Activated CD8-positive, alpha-beta memory T cell treated with anti-CD3 and anti-CD28 coated beads for 48 hours (primary cell): ENCODE data around the gene TSPAN2.
"Not testable (repeated sequence)": the region's sequence is repeated elsewhere in the genome, so short reads cannot be mapped to it uniquely, and the experiment has no call there.

ENCODE experiments used
- DNase-seq, 3 experiments: peaks; one replicate each; pipeline ENCODE4 v3.0.0-alpha.2; 2020; ENCODE audit warnings: low read depth in 2 of 3, low spot score in 2 of 3

Gene TSPAN2

GRCh38 chr1:115040501-115040900 lies 48.8 kb downstream of the TSPAN2 start:
- no peak for DNase-seq

- no peak for DNase-seq
Observed at GRCh38 chr1:115036814-115037507, 52.3 kb downstream of the TSPAN2 start.

GRCh38 chr1:115035652-115036051 lies 53.7 kb downstream of the TSPAN2 start:
- no peak for DNase-seq

GRCh38 chr1:115031595-115031994 lies 57.7 kb downstream of the TSPAN2 start:
- no peak for DNase-seq

GRCh38 chr1:115029526-115029925 lies 59.8 kb downstream of the TSPAN2 start, which contains the start of gene TSHB:
TSS of gene TSHB (plus strand) at chr1:115029826. CDS start at chr1:115033363, 3,537 bp downstream.
- DNase-seq: no peak

- DNase-seq: no peak
Observed at GRCh38 chr1:115023593-115023992, 65.7 kb downstream of the TSPAN2 start.

- DNase-seq: no peak
Observed at GRCh38 chr1:115021145-115021544, 68.2 kb downstream of the TSPAN2 start.

- not testable (repeated sequence) for DNase-seq
Observed at GRCh38 chr1:115019549-115019948, 69.8 kb downstream of the TSPAN2 start.

GRCh38 chr1:115013792-115014191 lies 75.5 kb downstream of the TSPAN2 start:
- no peak for DNase-seq

- no peak for DNase-seq
Observed at GRCh38 chr1:115012434-115012833, 76.9 kb downstream of the TSPAN2 start.

- no peak for DNase-seq
Observed at GRCh38 chr1:115012006-115012405, 77.3 kb downstream of the TSPAN2 start.

- no peak for DNase-seq
Observed at GRCh38 chr1:115006191-115006590, 83.1 kb downstream of the TSPAN2 start.
